Retinal pigment epithelial cell (primary cell): ENCODE data around the gene PLPP1.

Source experiments
- DNase-seq: peaks from one replicate; pipeline ENCODE4 v3.0.0-alpha.2; 2010; ENCODE audit warnings: low read depth
- H3K4me3 ChIP-seq: 2 replicates; pipeline ENCODE4 v1.5.1; 2011; ENCODE audit warnings: mild to moderate bottlenecking, low read length, control low read depth, moderate library complexity
- TF ChIP-seq, protein P1 (sequence below): conservative IDR thresholded peaks from 2 replicates; pipeline ENCODE4 v1.5.1; 2011; ENCODE audit warnings: low read depth, low read length, control low read depth, inconsistent platforms

Gene PLPP1

GRCh38 chr5:55441107-55441771 lies 93.5 kb downstream of the PLPP1 start:
- TF ChIP-seq, protein P1, sequence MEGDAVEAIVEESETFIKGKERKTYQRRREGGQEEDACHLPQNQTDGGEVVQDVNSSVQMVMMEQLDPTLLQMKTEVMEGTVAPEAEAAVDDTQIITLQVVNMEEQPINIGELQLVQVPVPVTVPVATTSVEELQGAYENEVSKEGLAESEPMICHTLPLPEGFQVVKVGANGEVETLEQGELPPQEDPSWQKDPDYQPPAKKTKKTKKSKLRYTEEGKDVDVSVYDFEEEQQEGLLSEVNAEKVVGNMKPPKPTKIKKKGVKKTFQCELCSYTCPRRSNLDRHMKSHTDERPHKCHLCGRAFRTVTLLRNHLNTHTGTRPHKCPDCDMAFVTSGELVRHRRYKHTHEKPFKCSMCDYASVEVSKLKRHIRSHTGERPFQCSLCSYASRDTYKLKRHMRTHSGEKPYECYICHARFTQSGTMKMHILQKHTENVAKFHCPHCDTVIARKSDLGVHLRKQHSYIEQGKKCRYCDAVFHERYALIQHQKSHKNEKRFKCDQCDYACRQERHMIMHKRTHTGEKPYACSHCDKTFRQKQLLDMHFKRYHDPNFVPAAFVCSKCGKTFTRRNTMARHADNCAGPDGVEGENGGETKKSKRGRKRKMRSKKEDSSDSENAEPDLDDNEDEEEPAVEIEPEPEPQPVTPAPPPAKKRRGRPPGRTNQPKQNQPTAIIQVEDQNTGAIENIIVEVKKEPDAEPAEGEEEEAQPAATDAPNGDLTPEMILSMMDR, result no peak
- no peak overlapping the region for H3K4me3 ChIP-seq
- no peak for DNase-seq

- no peak for DNase-seq
- TF ChIP-seq, protein P1, result no peak
Observed at GRCh38 chr5:55440188-55440646, 94.5 kb downstream of the PLPP1 start.

GRCh38 chr5:55438998-55439397 lies 95.8 kb downstream of the PLPP1 start:
- TF ChIP-seq, protein P1, result no peak
- peak; percentile 41 for DNase-seq
- no peak overlapping the region for H3K4me3 ChIP-seq

More at GRCh38 chr5:55440188-55440646, 94.5 kb downstream of the PLPP1 start:
- H3K4me3 ChIP-seq, result no peak overlapping the region

DNA sequence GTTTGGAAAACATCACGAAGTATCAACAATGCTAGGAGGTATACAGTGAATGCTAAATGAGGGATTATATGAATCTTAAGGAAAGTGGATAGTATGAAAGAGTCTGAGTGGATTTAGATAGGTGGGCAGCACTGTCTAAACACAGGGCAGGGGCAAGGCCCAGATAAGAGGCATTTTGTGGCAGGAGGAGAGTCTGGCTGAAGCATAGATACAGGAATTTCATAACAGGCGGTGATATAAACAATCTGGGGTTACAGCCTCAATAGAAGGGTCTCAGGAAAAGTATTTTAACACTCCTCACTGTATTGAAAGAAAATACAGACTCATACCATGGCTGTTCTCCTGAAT lies 96.9 kb downstream of the PLPP1 start:
- TF ChIP-seq, protein P1, result no peak
- H3K4me3 ChIP-seq, result no peak overlapping the region

DNA sequence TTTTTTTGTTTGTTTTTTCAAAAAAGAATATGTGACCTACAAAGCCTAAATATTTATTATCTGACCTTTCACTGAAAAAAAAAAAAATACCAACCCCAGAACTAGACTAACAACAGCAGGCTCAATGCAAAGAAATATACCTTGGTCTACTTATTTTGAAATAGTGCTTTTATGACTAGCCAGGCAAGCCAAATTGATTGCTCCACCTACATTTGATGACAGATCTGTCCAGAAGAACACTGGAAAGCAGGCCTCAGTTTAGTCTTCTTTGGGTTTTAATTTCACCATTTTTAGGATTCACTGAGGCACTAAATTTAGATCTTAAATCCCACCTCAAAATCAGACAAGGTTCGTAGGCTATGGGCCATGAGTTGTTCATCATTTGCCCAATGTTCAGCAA lies 97.3 kb downstream of the PLPP1 start:
- DNase-seq, result no peak
- TF ChIP-seq, protein P1, result no peak
- no peak overlapping the region for H3K4me3 ChIP-seq

More for the DNA sequence above, 96.9 kb downstream of the PLPP1 start:
- no peak for DNase-seq

GRCh38 chr5:55432549-55432948 lies 102.2 kb downstream of the PLPP1 start:
- TF ChIP-seq, protein P1, result no peak
- no peak for DNase-seq
- no peak overlapping the region for H3K4me3 ChIP-seq

GRCh38 chr5:55429613-55430253 lies 105.0 kb downstream of the PLPP1 start:
- DNase-seq, result no peak
- TF ChIP-seq, protein P1, result no peak
- H3K4me3 ChIP-seq, result no peak overlapping the region
